ENCODE results near the gene LRP1B. TPM values are rescaled to one million over a fixed set of nuclear protein-coding genes. Genes with fewer than 3 reads are reported as not detected.

Gene LRP1B
- total RNA-seq, 1 experiment from 2014 or later, result 0.52 TPM

- DNase-seq (ENCODE audit: low spot score), result no peak
- POLR2A ChIA-PET, result no interaction called here
- no peaks in the 10 kb centered on the region for H3K36me3 Mint-ChIP-seq
- TF ChIP-seq ZNF423 (CRISPR knock-in tag; IDR thresholded peaks at IDR 0.05), result 0 out of 2 replicates have a peak, but pooled peaks have one; percentile 2
- no peak for TF ChIP-seq OVOL2 (CRISPR knock-in tag; IDR thresholded peaks at IDR 0.05; ENCODE audit: borderline replicate concordance)
- no peaks in the 10 kb centered on the region for H3K27me3 Mint-ChIP-seq (ENCODE audit: low read depth)
- peaks cover 12% of the 10 kb centered on the region for H3K4me1 Mint-ChIP-seq
- no peaks in the 10 kb centered on the region for H3K9me3 Mint-ChIP-seq
- CTCF ChIA-PET, result no interaction called here
- no peak overlapping the region for H3K4me3 Mint-ChIP-seq
- peak; percentile 66 for ATAC-seq
- H3K27ac Mint-ChIP-seq, result no peak overlapping the region
Measured at GRCh38 chr2:140986456-140986855, 1144.4 kb downstream of the LRP1B start.

- no peak for TF ChIP-seq CBFB (CRISPR knock-in tag; IDR thresholded peaks at IDR 0.05; ENCODE audit: low read depth)
- no peak for TF ChIP-seq CREM (CRISPR knock-in tag; IDR thresholded peaks at IDR 0.05)
- no peak for ATAC-seq
- ChIA-PET CTCF (no interaction called here), POLR2A (no interaction called here)
- Mint-ChIP-seq H3K36me3 (peaks cover 6% of the 10 kb centered on the region), H3K27ac (no peak overlapping the region), H3K9me3 (peaks cover 22% of the 10 kb centered on the region), H3K27me3 (ENCODE audit: low read depth) (no peaks in the 10 kb centered on the region), H3K4me1 (peaks cover 21% of the 10 kb centered on the region), H3K4me3 (no peak overlapping the region)
- DNase-seq (ENCODE audit: low spot score), result no peak
Measured at GRCh38 chr2:140975237-140975636, 1155.6 kb downstream of the LRP1B start.

- no peak for TF ChIP-seq SMAD4 (CRISPR knock-in tag; IDR thresholded peaks at IDR 0.05)
- TF ChIP-seq MYBL2 (CRISPR knock-in tag; IDR thresholded peaks at IDR 0.05), result no peak
- TF ChIP-seq ZNF317 (CRISPR knock-in tag; IDR thresholded peaks at IDR 0.05; ENCODE audit: borderline replicate concordance, low read depth), result no peak
- no peak for TF ChIP-seq JAZF1 (CRISPR knock-in tag; IDR thresholded peaks at IDR 0.05)
- TF ChIP-seq JUN (CRISPR knock-in tag; IDR thresholded peaks at IDR 0.05), result no peak
- TF ChIP-seq ARID4B (CRISPR knock-in tag; IDR thresholded peaks at IDR 0.05; ENCODE audit: borderline replicate concordance), result no peak
- TF ChIP-seq NR1H2 (CRISPR knock-in tag; IDR thresholded peaks at IDR 0.05), result no peak
- no peak for TF ChIP-seq ZNF671 (CRISPR knock-in tag; IDR thresholded peaks at IDR 0.05)
- TF ChIP-seq RELA (CRISPR knock-in tag; IDR thresholded peaks at IDR 0.05; ENCODE audit: borderline replicate concordance), result no peak
- no peak for TF ChIP-seq KAT7 (CRISPR knock-in tag; IDR thresholded peaks at IDR 0.05; ENCODE audit: borderline replicate concordance)
- no peak for TF ChIP-seq E2F1 (CRISPR knock-in tag; IDR thresholded peaks at IDR 0.05)
- no peak for TF ChIP-seq ZNF512 (CRISPR knock-in tag; IDR thresholded peaks at IDR 0.05; ENCODE audit: borderline replicate concordance)
- no peak for TF ChIP-seq ATF1 (CRISPR knock-in tag; IDR thresholded peaks at IDR 0.05)
- TF ChIP-seq RORB (CRISPR knock-in tag; IDR thresholded peaks at IDR 0.05), result no peak
- no peak for TF ChIP-seq ETV6 (CRISPR knock-in tag; IDR thresholded peaks at IDR 0.05)
- no peak for TF ChIP-seq PRRX2 (CRISPR knock-in tag; IDR thresholded peaks at IDR 0.05)
- TF ChIP-seq ZNF396 (CRISPR knock-in tag; IDR thresholded peaks at IDR 0.05; ENCODE audit: borderline replicate concordance), result no peak
- H3K4me3 Mint-ChIP-seq, result no peak overlapping the region
Measured at GRCh38 chr2:140972724-140973123, 1158.1 kb downstream of the LRP1B start.

More at GRCh38 chr2:140972724-140973123, 1158.1 kb downstream of the LRP1B start:
- Mint-ChIP-seq H3K9me3 (peaks cover 35% of the 10 kb centered on the region), H3K27ac (no peak overlapping the region), H3K36me3 (peaks cover 14% of the 10 kb centered on the region), H3K4me1 (peaks cover 11% of the 10 kb centered on the region), H3K27me3 (ENCODE audit: low read depth) (no peaks in the 10 kb centered on the region)
- DNase-seq (ENCODE audit: low spot score) (no peak), ATAC-seq (no peak)
- ChIA-PET CTCF (no interaction called here), POLR2A (no interaction called here)

All from WTC11 (cell line).